Gastrocnemius medialis (tissue), 4 donors: ENCODE data around the gene GABARAPL1. TPM values are rescaled to one million over a fixed set of nuclear protein-coding genes. Genes with fewer than 3 reads are reported as not detected.

Source experiments
- ATAC-seq, 2 donors: fragments of 150-250 bp; one replicate each; pipeline ENCODE4 v1.9.1; 2016
- DNase-seq, 2 donors: peaks; one replicate each; pipeline ENCODE4 v3.0.0-alpha.2; 2019
- H3K27ac ChIP-seq, 4 donors: fragments of 200-600 bp; sonication (generic); 1 replicate in 1 of 4; 2 replicates in 3 of 4; pipeline ENCODE4 v1.5.1; 2016 to 2018; ENCODE audit warnings: mild to moderate bottlenecking in 2 of 4, moderate library complexity in 1 of 4
- H3K27me3 ChIP-seq, 3 donors: fragments of 200-600 bp; sonication (generic) in 2 of 3; 1 replicate in 1 of 3; 2 replicates in 2 of 3; pipeline versions ENCODE4 v1.5.1 to v1.6.0; 2016 to 2019; ENCODE audit warnings: mild to moderate bottlenecking in 1 of 3, moderate library complexity in 1 of 3
- H3K36me3 ChIP-seq, 2 donors: fragments of 200-600 bp; sonication (generic) in 1 of 2; one replicate each; pipeline ENCODE4 v1.5.1; 2017 to 2018
- H3K4me1 ChIP-seq, 2 donors: fragments of 200-600 bp; sonication (generic) in 1 of 2; one replicate each; pipeline ENCODE4 v1.5.1; 2016 to 2017; ENCODE audit warnings: mild to moderate bottlenecking in 2 of 2
- H3K4me3 ChIP-seq, 4 donors: fragments of 200-600 bp; sonication (generic) in 3 of 4; 1 replicate in 1 of 4; 2 replicates in 3 of 4; pipeline ENCODE4 v1.5.1; 2016 to 2019; ENCODE audit warnings: mild to moderate bottlenecking in 2 of 4
- H3K9me3 ChIP-seq, 3 donors: fragments of 200-600 bp; sonication (generic) in 2 of 3; 1 replicate in 1 of 3; 2 replicates in 2 of 3; pipeline ENCODE4 v1.5.1; 2016 to 2019
- POLR2A ChIP-seq, 2 donors: fragments of 450-650 bp; IDR thresholded peaks; one replicate each; pipeline ENCODE4 v1.6.1; 2017; ENCODE audit warnings: antibody characterized with exemption in 2 of 2, mild to moderate bottlenecking in 2 of 2, moderate library complexity in 2 of 2
- in situ Hi-C, 4 donors: fragments of 200-750 bp; cut with MboI; loops; one replicate each; pipeline versions ENCODE4 v1.15.0 to v1.8.0; 2017; ENCODE audit warnings: low sequenced_read_pairs in 4 of 4
- intact Hi-C: fragments of 100-400 bp; cut with DNase I; formaldehyde crosslinking; loops from one replicate; pipeline ENCODE4 v1.15.1; 2023; ENCODE audit warnings: low total_unique reads
- total RNA-seq, 4 donors: library from RNA; depleted of rRNA; stranded (reverse); fragments of >200 nt; gene quantifications; one replicate each; pipeline versions ENCODE4 v1.1.0 to v1.2.3, GENCODE V29; 2016
- TF ChIP-seq, protein P1 (sequence below), 5 experiments: fragments of 450-650 bp in 3 of 5; fragments of 200-600 bp in 2 of 5; sonication (generic) in 2 of 5; IDR thresholded peaks in 4 of 5; conservative IDR thresholded peaks in 1 of 5; 1 replicate in 4 of 5; 2 replicates in 1 of 5; pipeline ENCODE4 v1.5.1; 2016 to 2019; ENCODE audit warnings: antibody characterized with exemption in 5 of 5, mild to moderate bottlenecking in 3 of 5, moderate library complexity in 3 of 5

Gene GABARAPL1
- total RNA-seq, 4 donors from 2014 or later, result 144 to 605 (median 175) TPM

DNA sequence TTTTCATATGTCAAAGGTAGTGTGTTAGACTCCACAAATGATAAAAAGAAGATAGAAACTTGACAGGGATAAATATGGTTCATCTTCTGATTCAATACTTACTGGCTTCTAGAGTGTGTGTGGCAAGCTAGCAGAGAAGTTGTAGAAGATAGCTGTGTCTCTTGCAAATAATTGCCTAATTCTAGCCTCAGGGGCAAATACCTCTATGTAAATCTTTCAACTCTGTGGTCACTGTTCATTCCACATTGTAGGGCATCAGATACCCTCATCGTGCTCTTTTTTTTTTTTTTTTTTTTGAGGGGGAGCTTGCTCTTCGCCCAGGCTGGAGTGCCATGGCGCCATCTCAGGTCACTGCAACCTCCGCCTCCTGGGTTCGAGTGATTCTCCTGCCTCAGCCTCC, 42.5 kb upstream of the GABARAPL1 start:
- Histone ChIP-seq H3K27ac (no peak overlapping the region), H3K36me3 (no peaks in the 10 kb centered on the region), H3K27me3 (no peaks in the 10 kb centered on the region), H3K4me3 (no peak overlapping the region), H3K9me3 (no peaks in the 10 kb centered on the region), H3K4me1 (no peaks in the 10 kb centered on the region)
- ATAC-seq, result no peak
- intact Hi-C loops (no loop called here), in situ Hi-C loops (no loop called here)
- TF ChIP-seq, protein P1, sequence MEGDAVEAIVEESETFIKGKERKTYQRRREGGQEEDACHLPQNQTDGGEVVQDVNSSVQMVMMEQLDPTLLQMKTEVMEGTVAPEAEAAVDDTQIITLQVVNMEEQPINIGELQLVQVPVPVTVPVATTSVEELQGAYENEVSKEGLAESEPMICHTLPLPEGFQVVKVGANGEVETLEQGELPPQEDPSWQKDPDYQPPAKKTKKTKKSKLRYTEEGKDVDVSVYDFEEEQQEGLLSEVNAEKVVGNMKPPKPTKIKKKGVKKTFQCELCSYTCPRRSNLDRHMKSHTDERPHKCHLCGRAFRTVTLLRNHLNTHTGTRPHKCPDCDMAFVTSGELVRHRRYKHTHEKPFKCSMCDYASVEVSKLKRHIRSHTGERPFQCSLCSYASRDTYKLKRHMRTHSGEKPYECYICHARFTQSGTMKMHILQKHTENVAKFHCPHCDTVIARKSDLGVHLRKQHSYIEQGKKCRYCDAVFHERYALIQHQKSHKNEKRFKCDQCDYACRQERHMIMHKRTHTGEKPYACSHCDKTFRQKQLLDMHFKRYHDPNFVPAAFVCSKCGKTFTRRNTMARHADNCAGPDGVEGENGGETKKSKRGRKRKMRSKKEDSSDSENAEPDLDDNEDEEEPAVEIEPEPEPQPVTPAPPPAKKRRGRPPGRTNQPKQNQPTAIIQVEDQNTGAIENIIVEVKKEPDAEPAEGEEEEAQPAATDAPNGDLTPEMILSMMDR (IDR thresholded peaks at IDR 0.05 in 4 of 5, conservative IDR thresholded peaks at IDR 0.05 in 1 of 5), result no peak
- no peak for TF ChIP-seq POLR2A (IDR thresholded peaks at IDR 0.05)
- DNase-seq, result no peak

DNA sequence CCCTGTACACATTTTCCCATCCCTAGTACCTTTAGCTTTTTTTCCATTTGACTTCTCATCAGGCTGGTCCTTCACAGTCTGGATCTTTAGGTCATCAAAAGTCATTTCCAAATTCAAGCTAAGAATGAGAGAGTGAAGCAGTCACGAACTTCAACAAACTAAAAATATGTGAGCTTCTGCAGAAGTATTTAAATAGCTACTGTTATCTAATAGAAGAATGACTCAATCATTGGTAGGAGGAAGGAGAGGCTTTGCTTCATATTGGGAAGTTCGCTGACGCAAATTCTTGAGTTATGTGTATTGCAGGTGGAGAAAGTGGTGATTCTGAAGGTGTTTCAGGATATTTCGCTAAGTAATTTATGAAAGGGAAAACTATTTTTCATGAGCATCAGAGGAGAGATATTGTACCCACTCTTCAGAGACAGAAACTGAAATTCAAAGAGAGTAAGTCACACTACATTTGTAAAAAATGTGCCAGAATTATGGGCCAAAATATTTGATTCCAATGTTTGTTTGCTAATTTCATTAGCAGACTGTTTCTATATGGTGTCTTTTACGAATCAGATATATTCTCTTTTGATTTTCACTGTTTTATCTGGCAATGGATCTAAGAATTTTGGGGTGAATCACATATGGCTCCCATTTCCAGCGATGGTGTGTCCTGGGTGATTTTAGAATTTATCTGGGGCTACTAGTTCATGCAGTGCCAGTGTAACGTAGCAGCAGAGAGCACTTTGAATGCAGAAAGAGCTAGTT, 40.5 kb upstream of the GABARAPL1 start, which contains the start of gene OLR1:
Gene OLR1 (minus strand): TSS at position 160 of the 756 bp plus-strand sequence. CDS start 55 bp downstream, at position 105.
- in situ Hi-C loops (no loop called here), intact Hi-C loops (no loop called here)
- H3K4me1 ChIP-seq, result no peaks in the 10 kb centered on the region
- no peak for DNase-seq
- H3K4me3 ChIP-seq, result no peak within 1 kb of the TSS
- ATAC-seq, result no peak
- H3K27me3 ChIP-seq, result no peaks in the 10 kb centered on the region
- H3K9me3 ChIP-seq, result no peaks in the 10 kb centered on the region
- H3K36me3 ChIP-seq, result no peaks in the 10 kb centered on the region
- TF ChIP-seq POLR2A (IDR thresholded peaks at IDR 0.05), result no peak
- TF ChIP-seq, protein P1 (IDR thresholded peaks at IDR 0.05 in 4 of 5, conservative IDR thresholded peaks at IDR 0.05 in 1 of 5), result no peak
- no peak within 1 kb of the TSS for H3K27ac ChIP-seq

DNA sequence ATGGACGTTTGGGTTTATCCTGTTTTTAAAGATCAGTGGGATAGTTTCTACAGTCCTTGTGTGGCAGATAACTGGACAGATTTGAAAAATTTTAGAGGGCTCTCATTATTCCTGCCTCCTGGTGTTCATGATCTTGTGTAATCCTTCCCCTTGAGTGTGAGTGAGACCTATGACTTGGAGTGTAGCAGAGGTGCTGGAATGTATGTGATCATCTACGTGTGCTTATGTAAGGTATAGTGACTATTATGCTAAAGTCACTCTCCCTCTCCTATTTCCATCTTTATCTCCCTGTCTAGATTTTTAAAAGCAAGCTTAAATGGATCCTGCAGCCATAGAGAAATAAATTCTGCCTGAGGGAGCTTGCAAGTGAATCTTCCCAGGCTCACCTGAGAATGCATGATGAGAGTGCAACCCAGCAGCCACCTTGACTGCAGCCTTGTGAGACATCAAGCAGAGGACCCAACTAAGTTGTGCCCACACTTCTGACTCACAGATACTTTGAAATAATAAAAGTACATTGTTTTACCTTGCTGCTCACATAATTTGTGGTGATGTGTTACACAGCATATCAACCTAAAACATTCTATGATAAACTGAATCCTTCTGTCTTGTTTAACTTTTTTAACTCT, 37.6 kb upstream of the GABARAPL1 start:
- H3K4me3 ChIP-seq, result no peak overlapping the region
- H3K9me3 ChIP-seq, result no peaks in the 10 kb centered on the region
- intact Hi-C loops, result no loop called here
- in situ Hi-C loops, result no loop called here
- no peak for TF ChIP-seq POLR2A (IDR thresholded peaks at IDR 0.05)
- TF ChIP-seq, protein P1 (IDR thresholded peaks at IDR 0.05 in 4 of 5, conservative IDR thresholded peaks at IDR 0.05 in 1 of 5), result no peak
- no peaks in the 10 kb centered on the region for H3K4me1 ChIP-seq
- no peaks in the 10 kb centered on the region for H3K36me3 ChIP-seq
- DNase-seq (no peak), ATAC-seq (no peak)
- no peak overlapping the region for H3K27ac ChIP-seq
- H3K27me3 ChIP-seq, result peaks cover 0 to 4% (median 0%) of the 10 kb centered on the region in 3 donors

DNA sequence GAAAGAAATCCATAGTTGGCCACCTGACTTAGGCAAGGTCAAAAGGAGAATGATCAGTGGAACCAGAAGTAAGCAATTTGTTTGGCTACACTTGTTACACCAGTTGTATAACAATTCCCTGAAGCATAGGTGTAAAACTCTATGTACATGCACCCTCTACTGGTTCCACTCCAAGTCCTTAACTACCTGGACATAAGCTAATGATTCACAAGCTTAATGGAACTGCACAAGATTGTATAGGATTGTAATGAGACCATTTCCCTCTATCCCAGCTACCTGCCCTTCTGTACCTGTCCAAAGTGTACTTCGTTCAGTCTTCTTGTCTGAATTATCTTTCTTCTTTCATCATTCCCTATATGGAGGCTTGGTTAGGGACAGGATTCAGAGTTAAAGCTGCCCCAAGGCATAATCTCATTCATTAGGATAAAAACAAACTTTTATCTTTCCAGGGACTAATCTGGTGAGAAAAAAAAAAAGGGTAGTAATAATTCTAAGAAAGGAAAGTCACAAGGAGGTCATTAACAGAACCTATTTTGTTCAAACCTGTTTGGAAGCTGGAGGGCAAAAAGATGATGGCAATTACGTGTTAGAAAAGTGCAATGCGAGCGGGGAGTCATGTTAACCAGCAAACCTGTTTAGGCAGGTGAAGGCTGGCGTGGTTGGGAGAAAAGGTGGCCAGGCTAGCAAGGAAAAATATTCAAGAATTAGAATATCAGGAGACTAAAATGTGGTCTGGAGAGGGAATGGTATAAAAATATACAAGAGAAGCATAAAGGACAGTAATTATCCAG, 36.6 kb upstream of the GABARAPL1 start:
- DNase-seq (no peak), ATAC-seq (no peak)
- Histone ChIP-seq H3K36me3 (no peaks in the 10 kb centered on the region), H3K4me3 (no peak overlapping the region), H3K27me3 (peaks cover 0 to 4% (median 0%) of the 10 kb centered on the region in 3 donors), H3K4me1 (no peaks in the 10 kb centered on the region), H3K27ac (no peak overlapping the region), H3K9me3 (no peaks in the 10 kb centered on the region)
- TF ChIP-seq, protein P1 (IDR thresholded peaks at IDR 0.05 in 4 of 5, conservative IDR thresholded peaks at IDR 0.05 in 1 of 5), result no peak
- no peak for TF ChIP-seq POLR2A (IDR thresholded peaks at IDR 0.05)
- in situ Hi-C loops (no loop called here), intact Hi-C loops (no loop called here)
